Caco-2 (cell line): ENCODE data around the gene KCTD1. TPM values are rescaled to one million over a fixed set of nuclear protein-coding genes. Genes with fewer than 3 reads are reported as not detected.

Source experiments
- BruUV-seq: library from RNA; stranded (reverse); fragments of 400-500 nt; replicated peaks from 2 replicates; lab custom pipeline; 2021; lab: Mats Ljungman, UMichigan
- CTCF ChIA-PET: fragments of 300-600 bp; sonication (Branson Sonifier 250); formaldehyde crosslinking; loops from one replicate; lab custom pipeline; 2022; ENCODE audit warnings: antibody characterized with exemption; lab: Charles Lee
- POLR2A ChIA-PET: fragments of 300-600 bp; sonication (Branson Sonifier 250); formaldehyde crosslinking; loops from one replicate; lab custom pipeline; 2022; ENCODE audit warnings: antibody characterized with exemption; lab: Charles Lee
- DNase-seq, 2 experiments: peaks; one replicate each; pipeline versions ENCODE4 v3.0.0 to v3.0.0-alpha.2; 2020 to 2022
- H3K27me3 ChIP-seq: replicated peaks from 2 replicates; pipeline ENCODE4 v1.6.0; 2011; ENCODE audit warnings: low read length; ENCODE audit not compliant: control insufficient read depth, insufficient read depth
- H3K36me3 ChIP-seq: 2 replicates; pipeline ENCODE4 v1.5.1; 2011; ENCODE audit warnings: low read length; ENCODE audit not compliant: control insufficient read depth, insufficient read depth
- H3K4me1 ChIP-seq: fragments of 250-450 bp; sonication (Bioruptor Pico); 2 replicates; pipeline ENCODE4 v1.5.1; 2020; ENCODE audit warnings: mild to moderate bottlenecking
- H3K4me3 ChIP-seq: 2 replicates; pipeline ENCODE4 v1.5.1; 2011; ENCODE audit warnings: low read depth, mild to moderate bottlenecking, control low read depth, low read length
- H3K9me3 ChIP-seq: fragments of 250-450 bp; sonication (Bioruptor Pico); 2 replicates; pipeline ENCODE4 v1.5.1; 2020; ENCODE audit warnings: mild to moderate bottlenecking, moderate library complexity
- H3K27ac Mint-ChIP-seq: one replicate; pipeline ENCODE4 v1.8.0; 2022; ENCODE audit warnings: mixed read lengths; ENCODE audit not compliant: unreplicated experiment
- H3K27me3 Mint-ChIP-seq: one replicate; pipeline ENCODE4 v1.8.0; 2022; ENCODE audit warnings: mixed read lengths; ENCODE audit not compliant: insufficient read depth, unreplicated experiment
- H3K36me3 Mint-ChIP-seq: one replicate; pipeline ENCODE4 v1.8.0; 2022; ENCODE audit warnings: mild to moderate bottlenecking, mixed read lengths; ENCODE audit not compliant: insufficient read depth, unreplicated experiment
- H3K4me1 Mint-ChIP-seq: one replicate; pipeline ENCODE4 v1.8.0; 2022; ENCODE audit warnings: low read depth, mixed read lengths; ENCODE audit not compliant: unreplicated experiment
- H3K4me3 Mint-ChIP-seq: one replicate; pipeline ENCODE4 v1.8.0; 2022; ENCODE audit warnings: mild to moderate bottlenecking, moderate library complexity, mixed read lengths; ENCODE audit not compliant: unreplicated experiment
- H3K9me3 Mint-ChIP-seq: one replicate; pipeline ENCODE4 v1.8.0; 2022; ENCODE audit warnings: mixed read lengths; ENCODE audit not compliant: unreplicated experiment
- intact Hi-C: fragments of 100-400 bp; cut with micrococcal nuclease; formaldehyde crosslinking; loops from one replicate; pipeline ENCODE4 v1.10.0; 2022; ENCODE audit not compliant: unreplicated experiment
- total RNA-seq: library from RNA; stranded (reverse); gene quantifications from 2 replicates; pipeline ENCODE4 v1.2.3, GENCODE V29; 2022
- TF ChIP-seq, protein P1 (sequence below), 2 experiments: fragments of 200-600 bp in 1 of 2; IDR thresholded peaks; 1 replicate in 1 of 2; 2 replicates in 1 of 2; pipeline versions ENCODE4 v1.5.1 to v1.8.0; 2011 to 2022; ENCODE audit warnings: antibody characterized with exemption in 1 of 2, control low read depth in 1 of 2, inconsistent platforms in 1 of 2, low read depth in 1 of 2, low read length in 1 of 2, mild to moderate bottlenecking in 1 of 2, moderate library complexity in 1 of 2; ENCODE audit not compliant: insufficient read depth in 1 of 2, severe bottlenecking in 1 of 2, unreplicated experiment in 1 of 2

Gene KCTD1
- total RNA-seq, 1 experiment from 2014 or later: 5.7 TPM

DNA sequence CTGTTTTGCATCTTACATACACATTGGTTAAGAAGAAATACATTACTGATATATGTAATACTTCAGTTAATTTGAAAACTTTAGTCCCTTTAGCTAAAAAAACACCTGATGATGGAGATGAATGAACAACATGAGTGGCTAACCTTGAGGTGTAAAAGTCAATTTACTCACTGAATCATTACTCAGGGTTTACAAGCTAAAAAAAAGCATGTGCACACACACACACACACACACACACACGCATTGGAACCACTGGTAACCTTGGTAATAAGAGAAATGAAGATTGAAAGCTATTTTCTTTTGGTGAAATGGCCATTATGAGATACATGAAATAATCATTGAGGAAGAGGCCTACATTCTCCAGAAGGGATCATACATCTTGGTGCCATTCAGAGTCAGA is 51.8 kb downstream of the KCTD1 start:
- no peaks in the 10 kb centered on the region for H3K9me3 Mint-ChIP-seq
- TF ChIP-seq, protein P1, sequence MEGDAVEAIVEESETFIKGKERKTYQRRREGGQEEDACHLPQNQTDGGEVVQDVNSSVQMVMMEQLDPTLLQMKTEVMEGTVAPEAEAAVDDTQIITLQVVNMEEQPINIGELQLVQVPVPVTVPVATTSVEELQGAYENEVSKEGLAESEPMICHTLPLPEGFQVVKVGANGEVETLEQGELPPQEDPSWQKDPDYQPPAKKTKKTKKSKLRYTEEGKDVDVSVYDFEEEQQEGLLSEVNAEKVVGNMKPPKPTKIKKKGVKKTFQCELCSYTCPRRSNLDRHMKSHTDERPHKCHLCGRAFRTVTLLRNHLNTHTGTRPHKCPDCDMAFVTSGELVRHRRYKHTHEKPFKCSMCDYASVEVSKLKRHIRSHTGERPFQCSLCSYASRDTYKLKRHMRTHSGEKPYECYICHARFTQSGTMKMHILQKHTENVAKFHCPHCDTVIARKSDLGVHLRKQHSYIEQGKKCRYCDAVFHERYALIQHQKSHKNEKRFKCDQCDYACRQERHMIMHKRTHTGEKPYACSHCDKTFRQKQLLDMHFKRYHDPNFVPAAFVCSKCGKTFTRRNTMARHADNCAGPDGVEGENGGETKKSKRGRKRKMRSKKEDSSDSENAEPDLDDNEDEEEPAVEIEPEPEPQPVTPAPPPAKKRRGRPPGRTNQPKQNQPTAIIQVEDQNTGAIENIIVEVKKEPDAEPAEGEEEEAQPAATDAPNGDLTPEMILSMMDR (IDR thresholded peaks at IDR 0.05; ENCODE audit: insufficient read depth in 1 of 2, low read depth in 1 of 2, low read length in 1 of 2, severe bottlenecking in 1 of 2, unreplicated experiment in 1 of 2): no peak
- H3K4me1 Mint-ChIP-seq: no peaks in the 10 kb centered on the region
- H3K27me3 ChIP-seq: no peaks in the 10 kb centered on the region
- POLR2A ChIA-PET: no interaction called here
- no peaks in the 10 kb centered on the region for H3K36me3 ChIP-seq
- no peak overlapping the region for H3K4me3 ChIP-seq
- CTCF ChIA-PET: no interaction called here
- H3K36me3 Mint-ChIP-seq: no peaks in the 10 kb centered on the region
- no peak overlapping the region for H3K27ac Mint-ChIP-seq
- peaks cover 6% of the 10 kb centered on the region; the same call in 1 of the 2 replicates for H3K4me1 ChIP-seq
- DNase-seq: no peak
- H3K27me3 Mint-ChIP-seq: no peaks in the 10 kb centered on the region
- BruUV-seq: no TSS peak
- H3K4me3 Mint-ChIP-seq: no peak overlapping the region
- no peaks in the 10 kb centered on the region for H3K9me3 ChIP-seq
- intact Hi-C loops: no loop called here

DNA sequence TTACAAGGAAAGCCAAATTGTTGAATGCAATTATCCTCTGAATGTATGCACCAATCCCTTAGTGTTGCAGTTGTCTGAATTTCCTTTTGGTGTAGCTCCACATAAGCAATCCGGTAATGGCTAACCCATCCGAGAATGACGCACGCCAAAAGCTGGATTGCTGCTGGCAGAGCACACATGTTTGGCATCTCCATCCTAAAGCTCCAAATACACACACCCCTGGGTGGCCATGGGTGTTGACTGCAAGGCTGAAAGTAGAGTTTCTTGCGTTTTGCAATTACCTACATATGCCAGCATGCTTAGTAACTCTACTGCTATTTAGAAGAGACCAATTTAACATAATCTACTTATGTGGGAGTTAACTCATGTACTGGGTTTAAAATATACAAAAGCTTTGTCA is 53.1 kb downstream of the KCTD1 start:
- ChIA-PET POLR2A (no interaction called here), CTCF (no interaction called here)
- Histone ChIP-seq H3K4me1 (peaks cover 6% of the 10 kb centered on the region; the same call in 1 of the 2 replicates), H3K27me3 (no peaks in the 10 kb centered on the region), H3K9me3 (no peaks in the 10 kb centered on the region), H3K36me3 (no peaks in the 10 kb centered on the region), H3K4me3 (no peak overlapping the region)
- no peak for DNase-seq
- Mint-ChIP-seq H3K27ac (no peak overlapping the region), H3K4me1 (no peaks in the 10 kb centered on the region), H3K9me3 (no peaks in the 10 kb centered on the region), H3K36me3 (no peaks in the 10 kb centered on the region), H3K27me3 (no peaks in the 10 kb centered on the region), H3K4me3 (no peak overlapping the region)
- intact Hi-C loops: no loop called here
- no TSS peak for BruUV-seq
- TF ChIP-seq, protein P1 (IDR thresholded peaks at IDR 0.05; ENCODE audit: insufficient read depth in 1 of 2, low read depth in 1 of 2, low read length in 1 of 2, severe bottlenecking in 1 of 2, unreplicated experiment in 1 of 2): no peak

DNA sequence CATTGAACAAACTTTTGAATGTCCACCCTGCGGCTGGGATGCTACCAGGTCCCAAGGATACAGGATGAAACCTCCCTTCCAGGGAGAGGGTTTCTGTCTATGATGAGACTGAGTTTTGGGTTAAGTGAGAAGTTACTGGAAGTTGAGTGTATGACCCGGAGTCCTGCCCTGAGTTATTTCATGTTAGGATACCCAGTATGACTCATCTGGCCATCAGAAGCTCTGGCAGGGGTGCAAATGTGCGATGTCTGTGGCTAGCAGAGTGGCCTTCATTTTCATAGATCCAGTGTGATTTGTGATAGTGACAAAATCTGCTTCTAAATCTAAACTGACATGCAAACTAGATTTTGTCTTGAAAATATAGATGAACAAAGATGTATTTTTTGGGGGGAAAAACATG is 55.3 kb downstream of the KCTD1 start:
- peaks cover 4% of the 10 kb centered on the region; the same call in 1 of the 2 replicates for H3K4me1 ChIP-seq
- H3K4me3 Mint-ChIP-seq: no peak overlapping the region

More for the DNA sequence above, 55.3 kb downstream of the KCTD1 start:
- Histone ChIP-seq H3K9me3 (no peaks in the 10 kb centered on the region), H3K4me3 (no peak overlapping the region), H3K27me3 (no peaks in the 10 kb centered on the region), H3K36me3 (no peaks in the 10 kb centered on the region)
- no peak for DNase-seq
- TF ChIP-seq, protein P1 (IDR thresholded peaks at IDR 0.05; ENCODE audit: insufficient read depth in 1 of 2, low read depth in 1 of 2, low read length in 1 of 2, severe bottlenecking in 1 of 2, unreplicated experiment in 1 of 2): no peak
- Mint-ChIP-seq H3K27me3 (no peaks in the 10 kb centered on the region), H3K9me3 (no peaks in the 10 kb centered on the region), H3K27ac (no peak overlapping the region), H3K36me3 (no peaks in the 10 kb centered on the region), H3K4me1 (no peaks in the 10 kb centered on the region)
- intact Hi-C loops: no loop called here
- ChIA-PET POLR2A (no interaction called here), CTCF (no interaction called here)
- BruUV-seq: no TSS peak
